H54 (cell line): ENCODE measurements around the gene CRB1.

Source experiments
- DNase-seq: peaks from one replicate; pipeline ENCODE4 v3.0.0; 2011; ENCODE audit warnings: low spot score, mixed read lengths; ENCODE audit not compliant: insufficient read length
- FAIRE-seq: peaks from 3 replicates; lab custom pipeline; 2011; peaks lifted over from hg19 to GRCh38; lab: Jason Lieb, UNC
- POLR2A ChIP-seq: IDR thresholded peaks from 2 replicates; pipeline ENCODE4 v1.6.1; 2011; ENCODE audit warnings: low read depth, mild to moderate bottlenecking, low read length

Gene CRB1

GRCh38 chr1:197451381-197451780 lies 183.3 kb downstream of the CRB1 start:
- no peak for TF ChIP-seq POLR2A
- DNase-seq = no peak
- no peak for FAIRE-seq

GRCh38 chr1:197453376-197454058 lies 185.5 kb downstream of the CRB1 start:
- DNase-seq = no peak
- FAIRE-seq = no peak
- no peak for TF ChIP-seq POLR2A

- DNase-seq (no peak), FAIRE-seq (no peak)
- no peak for TF ChIP-seq POLR2A
Measured at GRCh38 chr1:197462539-197462938, 194.5 kb downstream of the CRB1 start.

- DNase-seq (no peak), FAIRE-seq (no peak)
- TF ChIP-seq POLR2A = no peak
Measured at GRCh38 chr1:197463142-197463541, 195.1 kb downstream of the CRB1 start.

- no peak for DNase-seq
- no peak for FAIRE-seq
- no peak for TF ChIP-seq POLR2A
Measured at GRCh38 chr1:197464044-197464443, 196.0 kb downstream of the CRB1 start.

GRCh38 chr1:197465528-197466327 lies 197.7 kb downstream of the CRB1 start:
- TF ChIP-seq POLR2A = no peak
- FAIRE-seq (no peak), DNase-seq (no peak)

DNA sequence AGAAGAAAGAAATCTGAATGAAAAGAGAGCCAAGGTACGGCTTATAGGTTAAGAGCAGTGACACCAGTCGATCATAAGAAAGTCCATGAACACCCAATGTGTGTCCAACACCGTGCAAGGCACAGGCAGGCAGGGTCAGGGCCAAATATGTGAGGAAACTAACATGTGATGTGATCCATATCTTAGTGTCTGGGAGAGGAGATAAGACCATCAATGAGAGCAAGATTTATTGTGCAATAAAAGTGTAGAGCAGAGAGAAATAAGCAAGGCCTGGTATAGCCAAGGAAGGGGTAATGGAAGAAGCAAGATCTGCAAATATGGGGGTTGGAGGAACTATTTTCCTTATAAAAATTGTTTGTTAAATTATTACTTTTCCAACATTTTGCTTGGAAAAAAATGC lies 198.8 kb downstream of the CRB1 start:
- no peak for DNase-seq
- no peak for FAIRE-seq
- TF ChIP-seq POLR2A = no peak

- FAIRE-seq (no peak), DNase-seq (no peak)
- no peak for TF ChIP-seq POLR2A
Measured at GRCh38 chr1:197467881-197468280, 199.8 kb downstream of the CRB1 start.

- DNase-seq (no peak), FAIRE-seq (no peak)
- TF ChIP-seq POLR2A = no peak
Measured at GRCh38 chr1:197468543-197469175, 200.6 kb downstream of the CRB1 start.

GRCh38 chr1:197469620-197470210 lies 201.7 kb downstream of the CRB1 start:
- FAIRE-seq = no peak

DNA sequence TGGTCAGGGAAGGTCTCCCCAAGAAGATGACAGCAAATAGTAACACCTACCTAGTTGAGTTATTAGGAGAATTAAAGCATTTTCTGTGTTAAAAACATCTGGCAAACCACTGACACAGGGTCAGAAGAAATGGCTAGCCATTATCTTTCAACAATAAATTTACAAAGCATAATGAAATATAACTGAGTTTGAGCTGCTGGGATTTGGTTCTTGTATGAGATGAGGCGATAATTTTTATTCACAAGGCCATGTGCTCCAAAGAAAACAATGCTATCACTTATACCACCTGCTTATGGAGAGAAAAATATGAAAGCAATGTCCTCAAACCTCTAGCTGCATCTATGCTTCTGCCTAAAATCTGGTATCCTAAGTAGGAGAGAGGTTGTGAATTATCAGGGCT lies 202.3 kb downstream of the CRB1 start:
- FAIRE-seq (no peak), DNase-seq (no peak)
- no peak for TF ChIP-seq POLR2A

More at GRCh38 chr1:197469620-197470210, 201.7 kb downstream of the CRB1 start:
- no peak for DNase-seq
- TF ChIP-seq POLR2A = no peak

GRCh38 chr1:197471248-197471985 lies 203.4 kb downstream of the CRB1 start:
- no peak for FAIRE-seq
- no peak for TF ChIP-seq POLR2A
- DNase-seq = no peak

DNA sequence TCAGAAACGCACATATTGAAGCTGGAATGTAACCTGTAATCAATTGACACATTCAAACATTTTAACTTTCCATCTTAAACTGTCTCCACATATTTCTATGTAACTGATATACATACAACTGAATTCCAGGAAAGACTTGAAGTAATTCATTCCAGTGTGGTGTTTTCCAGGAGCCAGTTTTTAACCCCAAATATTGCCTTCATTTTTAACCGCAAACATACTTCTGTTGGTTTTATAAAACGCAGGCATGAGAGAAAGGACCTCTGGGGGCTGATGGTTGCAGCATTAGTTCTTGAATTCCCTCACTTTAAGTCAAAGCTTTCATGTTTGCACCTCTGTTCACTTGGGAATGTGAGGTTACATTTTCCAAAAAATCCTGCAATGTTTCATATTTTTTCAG lies 204.1 kb downstream of the CRB1 start:
- no peak for TF ChIP-seq POLR2A
- DNase-seq = no peak
- FAIRE-seq = no peak
